Measurements from ENCODE around the gene CMTM6. TPM values are rescaled to one million over a fixed set of nuclear protein-coding genes. Genes with fewer than 3 reads are reported as not detected.
A peak's percentile ranks its signal among the peaks of the same experiment; 100 is the strongest.
"Not testable (repeated sequence)": the region's sequence is repeated elsewhere in the genome, so short reads cannot be mapped to it uniquely, and the experiment has no call there.

Gene CMTM6
- total RNA-seq, 1 donor from 2014 or later = 61.5 TPM

- no peak for DNase-seq
Measured at GRCh38 chr3:32499585-32499984, 3.1 kb downstream of the CMTM6 start.

GRCh38 chr3:32498992-32499391 lies 3.7 kb downstream of the CMTM6 start:
- no peak for DNase-seq

GRCh38 chr3:32498252-32498651 lies 4.4 kb downstream of the CMTM6 start:
- no peak for DNase-seq

GRCh38 chr3:32495609-32496008 lies 7.0 kb downstream of the CMTM6 start:
- DNase-seq = no peak

GRCh38 chr3:32495085-32495484 lies 7.6 kb downstream of the CMTM6 start:
- DNase-seq = no peak

- no peak for DNase-seq
Measured at GRCh38 chr3:32493437-32494414, 8.9 kb downstream of the CMTM6 start.

GRCh38 chr3:32492684-32493436 lies 9.8 kb downstream of the CMTM6 start:
- no peak for DNase-seq

- peak; percentile 41 for DNase-seq
Measured at GRCh38 chr3:32488474-32489008, 14.1 kb downstream of the CMTM6 start.

- no peak for DNase-seq
Measured at GRCh38 chr3:32487781-32488473, 14.7 kb downstream of the CMTM6 start.

GRCh38 chr3:32484436-32484835 lies 18.2 kb downstream of the CMTM6 start:
- DNase-seq = no peak

- no peak for DNase-seq
Measured at GRCh38 chr3:32483772-32484171, 18.9 kb downstream of the CMTM6 start.

- no peak for DNase-seq
Measured at GRCh38 chr3:32482693-32483092, 20.0 kb downstream of the CMTM6 start.

- no peak for DNase-seq
Measured at GRCh38 chr3:32481791-32482631, 20.6 kb downstream of the CMTM6 start.

GRCh38 chr3:32480604-32481003 lies 22.0 kb downstream of the CMTM6 start:
- no peak for DNase-seq

- DNase-seq = no peak
Measured at GRCh38 chr3:32474201-32474600, 28.5 kb downstream of the CMTM6 start.

- not testable (repeated sequence) for DNase-seq
Measured at GRCh38 chr3:32472151-32472550, 30.5 kb downstream of the CMTM6 start.

- DNase-seq = no peak
Measured at GRCh38 chr3:32471246-32471645, 31.4 kb downstream of the CMTM6 start.

GRCh38 chr3:32470362-32470761 lies 32.3 kb downstream of the CMTM6 start:
- no peak for DNase-seq

GRCh38 chr3:32469151-32469874 lies 33.3 kb downstream of the CMTM6 start:
- DNase-seq = no peak

GRCh38 chr3:32467333-32468070 lies 35.1 kb downstream of the CMTM6 start:
- DNase-seq = peak; percentile 30

Data from skin of body (tissue), 2 donors.